NCI-H2227 (cell line): Measurements from ENCODE around the gene UVRAG.

ENCODE experiments used
- DNase-seq: peaks from one replicate; lab custom pipeline; 2025; ENCODE audit not compliant: unreplicated experiment; lab: John Stamatoyannopoulos, UW

The UVRAG gene

GRCh38 chr11:75996523-75997442 is 181.8 kb downstream of the UVRAG start:
- DNase-seq, result no peak

GRCh38 chr11:76004400-76004799 is 189.4 kb downstream of the UVRAG start:
- no peak for DNase-seq

- no peak for DNase-seq
These were observed 190.7 kb downstream of the UVRAG start for GRCh38 chr11:76005756-76006155.

- DNase-seq, result no peak
These were observed 192.2 kb downstream of the UVRAG start for GRCh38 chr11:76007166-76007565.

- DNase-seq, result no peak
These were observed 193.5 kb downstream of the UVRAG start for GRCh38 chr11:76008474-76008873.

GRCh38 chr11:76010051-76010450 is 195.0 kb downstream of the UVRAG start:
- DNase-seq, result no peak

GRCh38 chr11:76013526-76013925 is 198.5 kb downstream of the UVRAG start:
- no peak for DNase-seq

- no peak for DNase-seq
These were observed 208.4 kb downstream of the UVRAG start for GRCh38 chr11:76023236-76024068.

GRCh38 chr11:76025068-76025467 is 210.1 kb downstream of the UVRAG start:
- no peak for DNase-seq

GRCh38 chr11:76025817-76026216 is 210.8 kb downstream of the UVRAG start:
- no peak for DNase-seq

- DNase-seq, result no peak
These were observed 211.3 kb downstream of the UVRAG start for GRCh38 chr11:76026281-76026680.

- DNase-seq, result no peak
These were observed 211.9 kb downstream of the UVRAG start for GRCh38 chr11:76026862-76027261.

- DNase-seq, result no peak
These were observed 215.3 kb downstream of the UVRAG start for GRCh38 chr11:76030286-76030685.

GRCh38 chr11:76030968-76031590 is 216.1 kb downstream of the UVRAG start:
- DNase-seq, result no peak

GRCh38 chr11:76033699-76034098 is 218.7 kb downstream of the UVRAG start:
- no peak for DNase-seq

- DNase-seq, result no peak
These were observed 220.0 kb downstream of the UVRAG start for GRCh38 chr11:76035020-76035419.

- no peak for DNase-seq
These were observed 223.6 kb downstream of the UVRAG start for GRCh38 chr11:76038608-76039007.

GRCh38 chr11:76041208-76041607 is 226.2 kb downstream of the UVRAG start:
- DNase-seq, result no peak

- DNase-seq, result no peak
These were observed 229.8 kb downstream of the UVRAG start for GRCh38 chr11:76044750-76045320.

GRCh38 chr11:76047231-76047630 is 232.2 kb downstream of the UVRAG start:
- no peak for DNase-seq

- DNase-seq, result no peak
These were observed 232.8 kb downstream of the UVRAG start for GRCh38 chr11:76047766-76048165.
